Stimulated activated CD8-positive, alpha-beta memory T cell treated with anti-CD3 and anti-CD28 coated beads, Interleukin-12 subunit alpha, Interleukin-12 subunit beta, amount 100 ng/mL, for 1 hour (primary cell): ENCODE measurements around the gene TMPRSS6.

Experiments used
- DNase-seq: peaks from one replicate; pipeline ENCODE4 v3.0.0-alpha.2; 2020; ENCODE audit warnings: low read depth

TMPRSS6 gene

DNA sequence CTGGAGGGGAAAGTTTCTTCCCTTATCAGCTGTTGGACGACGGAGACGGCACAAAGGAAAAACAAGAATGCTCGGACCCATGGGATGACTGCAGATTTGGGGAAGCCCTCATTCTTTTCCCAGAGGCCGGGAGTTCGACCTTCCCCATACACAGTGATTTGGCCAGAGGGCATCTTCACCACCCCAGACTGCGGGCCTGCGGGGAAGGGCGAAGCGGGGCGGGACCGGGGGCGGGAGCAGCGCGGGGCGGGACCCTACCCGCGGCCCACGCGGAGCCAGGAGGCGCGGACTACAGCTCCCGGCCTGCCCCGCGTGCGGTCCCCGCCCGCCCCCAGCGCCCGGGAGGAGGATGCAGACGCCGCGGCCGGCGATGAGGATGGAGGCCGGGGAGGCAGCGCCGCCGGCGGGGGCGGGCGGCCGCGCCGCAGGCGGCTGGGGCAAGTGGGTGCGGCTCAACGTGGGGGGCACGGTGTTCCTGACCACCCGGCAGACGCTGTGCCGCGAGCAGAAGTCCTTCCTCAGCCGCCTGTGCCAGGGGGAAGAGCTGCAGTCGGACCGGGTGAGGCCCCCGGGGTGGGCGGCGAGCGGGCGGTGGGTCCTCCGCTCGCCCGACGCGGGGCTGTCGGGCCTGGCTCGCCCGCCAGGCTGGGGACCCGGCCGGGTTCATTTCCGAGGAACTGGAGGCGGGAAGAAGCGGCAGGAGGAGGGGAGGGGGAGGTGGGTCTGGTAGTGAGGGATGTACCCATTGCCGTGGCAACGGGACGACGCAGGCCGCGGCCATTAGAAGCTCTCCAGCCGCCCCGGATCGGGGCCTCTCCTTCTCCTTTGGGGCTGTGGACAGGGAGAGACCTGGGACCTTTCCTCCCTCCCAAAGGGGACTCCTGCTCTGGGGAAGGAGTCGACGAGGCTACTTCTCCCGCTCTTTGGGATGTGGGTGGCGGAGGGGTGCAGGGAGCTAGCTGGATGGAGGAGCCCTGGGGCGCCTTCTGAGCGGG, 57.8 kb downstream of the TMPRSS6 start, which contains the start of gene KCTD17:
Gene KCTD17, plus strand, starts transcription at position 352 of the 995 bp plus-strand sequence. Its CDS starts 19 bp downstream, at position 371.
- peak; percentile 50 for DNase-seq

DNA sequence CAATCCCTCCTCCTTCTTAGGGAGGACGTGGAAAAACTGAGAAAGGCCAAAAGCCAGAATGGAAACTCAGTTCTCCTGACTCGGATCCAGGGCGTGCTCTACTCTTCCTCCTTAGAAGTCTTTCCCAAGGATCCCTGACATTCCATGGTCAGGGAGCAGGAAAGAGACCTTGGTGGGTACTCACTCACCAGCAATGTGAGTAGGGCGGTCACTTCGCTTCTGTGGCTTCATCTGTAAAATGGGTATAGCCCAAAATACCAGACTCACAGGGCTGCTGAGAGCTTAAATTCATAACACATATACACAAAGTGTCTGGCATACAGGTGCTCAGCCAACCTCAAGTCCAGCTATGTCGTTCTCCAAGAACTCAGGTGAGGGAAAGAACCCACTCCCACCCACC, 58.6 kb downstream of the TMPRSS6 start:
- DNase-seq: no peak

- DNase-seq: no peak
Measured at GRCh38 chr22:37049224-37049623, 60.3 kb downstream of the TMPRSS6 start.

DNA sequence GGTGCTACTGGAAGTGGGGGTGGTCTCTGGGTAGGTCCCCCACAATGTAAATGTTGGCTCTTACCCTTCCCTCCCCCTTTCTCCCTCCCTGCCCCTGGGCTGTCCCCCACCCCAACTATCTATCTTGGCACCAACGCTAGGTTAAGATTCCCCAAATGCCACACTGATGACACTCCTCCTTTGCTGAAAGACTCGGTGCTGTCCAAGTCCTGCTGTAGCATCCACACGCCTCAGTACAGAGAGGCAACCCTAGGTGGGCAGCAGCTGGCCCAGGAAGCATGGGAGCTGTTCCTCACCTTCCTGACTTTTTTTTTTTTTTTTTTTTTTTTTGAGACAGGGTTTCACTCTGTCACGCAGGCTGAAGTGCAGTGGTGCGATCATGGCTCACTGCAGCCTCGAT, 61.4 kb downstream of the TMPRSS6 start:
- DNase-seq: no peak

DNA sequence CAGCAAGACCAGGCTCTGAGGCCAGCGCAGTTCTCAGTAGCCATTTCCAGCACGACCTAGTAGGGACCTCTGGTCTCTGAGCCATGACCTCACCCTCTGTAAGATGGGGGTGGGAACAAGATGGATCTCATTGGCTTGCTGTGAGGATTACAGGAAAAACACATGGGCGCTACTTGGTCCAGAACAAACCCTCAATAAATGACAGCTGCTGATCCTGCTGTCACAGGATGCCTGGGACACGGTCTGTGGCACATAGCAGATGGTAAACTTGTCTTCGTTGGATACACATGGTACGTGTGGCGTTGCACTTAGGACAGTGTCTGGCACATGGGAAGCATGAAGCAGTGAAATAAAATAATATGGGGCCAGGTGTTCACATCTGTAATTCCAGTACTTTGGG, 62.5 kb downstream of the TMPRSS6 start:
- DNase-seq: no peak

DNA sequence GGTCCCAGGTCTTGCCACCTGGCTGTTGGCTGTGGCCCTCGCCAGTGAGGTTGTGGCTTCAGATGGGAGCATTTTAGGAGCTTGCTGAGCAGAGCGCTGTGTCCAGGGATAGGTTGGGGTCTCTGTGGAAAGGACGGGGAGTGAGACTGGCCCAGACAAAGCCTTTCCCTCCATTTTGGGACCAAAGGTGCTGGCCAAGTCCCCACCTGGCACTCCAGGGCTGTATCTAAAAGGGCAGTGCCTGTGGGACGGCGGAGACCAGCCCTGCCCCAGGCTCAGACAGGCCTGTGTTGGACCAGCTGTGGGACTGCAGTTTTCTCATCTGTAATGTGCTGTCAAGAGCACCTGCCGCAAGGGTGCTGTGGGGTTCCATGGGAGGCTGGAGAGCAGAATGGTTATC, 62.9 kb downstream of the TMPRSS6 start:
- no peak for DNase-seq

- DNase-seq: no peak
Measured at GRCh38 chr22:37045958-37046357, 63.6 kb downstream of the TMPRSS6 start.

GRCh38 chr22:37044634-37045625, 64.6 kb downstream of the TMPRSS6 start:
- no peak for DNase-seq

- no peak for DNase-seq
Measured at GRCh38 chr22:37043828-37044538, 65.5 kb downstream of the TMPRSS6 start.

DNA sequence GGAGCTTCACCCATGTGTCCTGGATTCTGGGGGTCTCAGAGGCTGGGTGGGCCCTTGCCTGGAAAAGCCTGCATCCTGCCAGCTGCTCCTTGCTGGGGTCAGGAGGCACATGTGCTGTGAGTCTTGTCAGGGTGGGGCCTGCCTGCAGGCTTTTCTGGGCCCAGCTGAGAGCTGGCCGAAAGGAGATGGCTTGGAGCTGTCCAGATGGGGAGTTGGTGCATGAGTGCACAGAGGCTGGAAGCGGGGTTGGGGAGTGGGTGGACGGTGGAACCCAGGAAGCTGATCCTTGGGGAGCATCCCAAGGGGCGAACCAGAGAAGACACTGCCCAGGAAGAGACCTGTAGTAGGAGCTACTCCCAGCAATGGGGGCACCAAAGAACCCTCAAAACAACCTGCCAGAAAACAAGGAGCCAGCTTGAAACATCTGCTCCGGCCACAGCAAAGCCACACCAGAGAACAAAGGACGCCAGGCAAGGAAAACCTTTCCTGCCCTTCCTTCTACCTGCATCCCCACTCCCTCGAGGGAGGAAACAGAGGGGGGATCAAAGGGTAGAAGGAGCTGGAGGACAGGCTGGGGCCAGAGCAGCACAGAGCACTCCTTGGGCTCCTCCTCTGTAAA, 66.2 kb downstream of the TMPRSS6 start:
- no peak for DNase-seq

DNA sequence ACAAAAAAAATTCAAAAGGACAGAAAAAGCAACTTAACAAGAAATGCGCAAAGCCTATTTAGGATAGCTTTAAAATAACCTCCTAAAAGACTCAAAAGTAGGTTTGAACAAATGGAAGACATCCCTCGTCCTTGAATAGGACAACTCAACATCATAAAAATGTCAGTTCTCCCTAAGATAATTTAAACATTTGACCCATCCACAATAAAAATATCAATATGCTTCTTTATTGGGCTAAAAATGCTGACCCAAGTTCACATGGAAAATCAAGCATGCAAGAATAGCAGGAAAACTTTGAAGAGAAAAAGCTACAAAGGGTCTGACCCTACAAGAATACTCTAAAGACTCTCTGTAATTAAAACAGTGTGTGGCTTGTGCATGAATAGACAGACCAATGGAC, 70.0 kb downstream of the TMPRSS6 start:
- no peak for DNase-seq

GRCh38 chr22:37037669-37038068, 71.8 kb downstream of the TMPRSS6 start:
- no peak for DNase-seq

DNA sequence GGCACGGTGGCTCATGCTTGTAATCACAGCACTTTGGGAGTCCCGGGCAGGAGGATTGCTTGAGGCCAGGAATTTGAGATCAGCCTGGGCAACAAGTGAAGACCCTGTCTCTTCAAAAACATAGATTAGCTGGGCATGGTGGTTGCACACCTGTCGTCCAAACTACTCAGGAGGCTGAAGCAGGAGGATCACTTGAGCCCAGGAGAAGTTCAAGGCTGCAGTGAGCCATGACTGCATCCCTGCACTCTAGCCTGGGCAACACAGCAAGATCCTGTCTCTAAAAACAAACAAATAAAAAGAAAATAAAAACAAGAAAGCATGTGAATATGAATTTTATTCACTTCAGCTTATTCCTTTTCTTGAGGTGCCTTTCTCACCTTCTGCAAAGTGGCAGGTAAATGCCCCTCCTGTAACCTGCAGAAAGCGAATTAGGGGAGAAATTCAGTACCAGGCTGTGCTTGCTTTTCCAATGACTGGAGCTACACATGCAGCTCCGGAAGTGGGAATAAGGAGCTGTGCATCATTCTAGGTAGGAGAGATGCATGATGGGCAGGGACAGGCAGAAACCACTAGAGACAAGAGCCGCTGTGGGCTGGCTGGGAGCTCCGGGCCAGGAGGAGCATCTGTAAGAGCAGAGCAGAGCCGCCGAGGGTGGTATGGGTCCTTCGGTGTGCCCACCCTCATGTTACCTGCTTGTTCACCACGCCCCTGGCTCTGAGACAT, 72.7 kb downstream of the TMPRSS6 start:
- no peak for DNase-seq

GRCh38 chr22:37033605-37034430, 75.7 kb downstream of the TMPRSS6 start:
- no peak for DNase-seq

DNA sequence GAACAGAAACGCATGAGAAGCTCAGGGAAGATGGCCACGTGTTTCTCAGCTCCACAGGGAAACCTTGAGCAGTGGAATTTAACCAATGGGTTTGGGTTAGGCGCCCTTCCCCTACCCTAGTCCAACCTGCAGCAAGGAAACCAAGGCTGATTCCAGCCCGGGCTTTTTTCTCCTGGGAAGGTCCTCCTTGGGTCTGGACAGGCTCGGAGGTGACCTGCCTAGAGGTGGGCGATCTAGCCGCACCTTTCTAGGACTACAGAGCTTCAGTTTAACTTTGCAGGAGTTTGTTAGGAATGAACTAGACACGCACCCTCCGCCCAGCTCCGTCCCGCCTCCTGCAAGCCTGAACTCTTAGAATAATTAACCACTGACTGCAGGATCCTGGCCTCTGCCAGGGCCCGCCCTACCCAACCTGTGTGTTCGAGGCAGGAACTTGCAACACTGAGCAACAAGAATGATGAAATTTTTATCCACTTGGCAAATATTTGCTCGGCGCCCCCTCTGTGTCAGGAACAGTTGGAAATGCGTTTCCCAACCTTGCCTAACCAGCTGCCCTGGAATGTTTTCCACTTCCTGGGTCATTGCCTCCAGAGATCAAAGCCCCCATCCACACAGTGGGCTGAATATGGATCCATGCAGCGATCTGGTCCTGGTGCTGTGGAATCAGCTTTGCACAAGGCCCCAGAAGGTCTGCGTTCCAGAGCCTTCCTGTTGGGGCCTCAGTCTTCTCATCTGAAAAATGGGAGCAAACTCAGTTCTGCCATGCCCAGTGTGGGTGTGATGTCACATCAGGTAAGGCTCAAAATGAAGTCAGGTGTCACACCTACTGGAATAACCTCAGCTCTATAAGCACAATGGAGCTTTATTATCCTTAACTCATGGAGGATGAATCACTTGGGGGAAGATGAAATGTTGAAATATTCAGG, 76.7 kb downstream of the TMPRSS6 start:
- DNase-seq: no peak

DNA sequence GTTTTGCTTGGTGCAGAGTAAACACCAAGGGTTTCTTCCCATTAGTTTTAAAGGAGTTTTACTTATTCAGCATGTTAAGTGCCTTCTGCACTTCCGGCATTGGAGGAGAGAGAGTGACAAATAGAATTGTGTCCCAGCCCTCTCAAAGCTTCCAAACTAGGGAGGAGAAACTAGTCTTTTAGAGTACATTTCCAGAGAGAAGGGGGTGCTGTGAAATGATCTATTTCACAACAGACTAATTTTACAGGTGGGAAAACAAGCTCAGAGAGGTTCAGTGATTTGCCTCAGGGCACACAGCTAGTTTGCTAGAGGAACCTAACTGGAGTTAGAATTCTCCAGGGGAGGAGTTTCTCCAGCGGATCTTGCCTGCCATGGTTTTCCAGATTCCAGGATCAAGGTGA, 77.4 kb downstream of the TMPRSS6 start:
- DNase-seq: no peak

GRCh38 chr22:37030560-37031281, 78.8 kb downstream of the TMPRSS6 start:
- DNase-seq: no peak
